Body of pancreas (tissue), 4 donors: ENCODE results near the gene XIAP.
"Not testable (repeated sequence)": the region's sequence is repeated elsewhere in the genome, so short reads cannot be mapped to it uniquely, and the experiment has no call there.

Source experiments
- POLR2A ChIP-seq, 3 donors: fragments of 450-650 bp; IDR thresholded peaks; one replicate each; pipeline ENCODE4 v1.6.1; 2016; ENCODE audit warnings: antibody characterized with exemption in 3 of 3, mild to moderate bottlenecking in 2 of 3
- TF ChIP-seq, protein P1 (sequence below), 7 experiments: fragments of 450-650 bp in 4 of 7; fragments of 200-600 bp in 3 of 7; sonication (generic) in 3 of 7; IDR thresholded peaks; one replicate each; pipeline ENCODE4 v1.5.1; 2016 to 2019; ENCODE audit warnings: antibody characterized with exemption in 7 of 7

DNA sequence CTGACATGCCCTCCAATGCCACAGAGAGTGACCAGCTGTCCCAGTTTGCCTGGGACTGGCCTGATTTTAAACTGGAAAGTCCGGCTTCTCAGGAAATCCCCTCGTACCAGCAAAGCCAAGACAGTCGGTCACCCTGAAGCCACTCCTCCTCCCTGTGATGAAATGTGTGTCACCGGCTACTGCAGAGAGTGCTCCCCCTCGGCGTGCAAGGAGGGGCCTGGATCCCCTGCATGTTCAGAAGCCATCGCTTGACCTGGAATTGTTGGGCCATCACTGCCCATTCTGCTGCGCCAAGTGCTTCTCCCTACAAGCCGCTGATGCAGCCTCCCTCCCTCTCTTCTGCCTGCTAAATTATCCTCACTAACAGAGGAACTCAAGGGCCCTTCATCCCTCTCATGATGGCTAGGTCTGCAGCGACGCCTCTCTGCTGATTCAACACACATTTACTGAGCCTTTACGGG lies 44.9 kb upstream of the XIAP start:
- TF ChIP-seq, protein P1, sequence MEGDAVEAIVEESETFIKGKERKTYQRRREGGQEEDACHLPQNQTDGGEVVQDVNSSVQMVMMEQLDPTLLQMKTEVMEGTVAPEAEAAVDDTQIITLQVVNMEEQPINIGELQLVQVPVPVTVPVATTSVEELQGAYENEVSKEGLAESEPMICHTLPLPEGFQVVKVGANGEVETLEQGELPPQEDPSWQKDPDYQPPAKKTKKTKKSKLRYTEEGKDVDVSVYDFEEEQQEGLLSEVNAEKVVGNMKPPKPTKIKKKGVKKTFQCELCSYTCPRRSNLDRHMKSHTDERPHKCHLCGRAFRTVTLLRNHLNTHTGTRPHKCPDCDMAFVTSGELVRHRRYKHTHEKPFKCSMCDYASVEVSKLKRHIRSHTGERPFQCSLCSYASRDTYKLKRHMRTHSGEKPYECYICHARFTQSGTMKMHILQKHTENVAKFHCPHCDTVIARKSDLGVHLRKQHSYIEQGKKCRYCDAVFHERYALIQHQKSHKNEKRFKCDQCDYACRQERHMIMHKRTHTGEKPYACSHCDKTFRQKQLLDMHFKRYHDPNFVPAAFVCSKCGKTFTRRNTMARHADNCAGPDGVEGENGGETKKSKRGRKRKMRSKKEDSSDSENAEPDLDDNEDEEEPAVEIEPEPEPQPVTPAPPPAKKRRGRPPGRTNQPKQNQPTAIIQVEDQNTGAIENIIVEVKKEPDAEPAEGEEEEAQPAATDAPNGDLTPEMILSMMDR (IDR thresholded peaks at IDR 0.05): not testable (repeated sequence)
- not testable (repeated sequence) for TF ChIP-seq POLR2A (IDR thresholded peaks at IDR 0.05)
